ENCODE measurements around the gene BTG2.

BTG2 gene

GRCh38 chr1:203276408-203276807, 28.9 kb upstream of the BTG2 start:
- no peak for DNase-seq (ENCODE audit: low read depth in 4 of 4, low spot score in 1 of 4)

- no peak for DNase-seq (ENCODE audit: low read depth in 4 of 4, low spot score in 1 of 4)
Measured at GRCh38 chr1:203276916-203277545, 28.3 kb upstream of the BTG2 start.

GRCh38 chr1:203278082-203278884, 27.0 kb upstream of the BTG2 start:
- no peak for DNase-seq (ENCODE audit: low read depth in 4 of 4, low spot score in 1 of 4)

- no peak for DNase-seq (ENCODE audit: low read depth in 4 of 4, low spot score in 1 of 4)
Measured at GRCh38 chr1:203278885-203279406, 26.4 kb upstream of the BTG2 start.

- DNase-seq (ENCODE audit: low read depth in 4 of 4, low spot score in 1 of 4), result no peak
Measured at GRCh38 chr1:203280061-203280460, 25.3 kb upstream of the BTG2 start.

GRCh38 chr1:203281033-203281432, 24.3 kb upstream of the BTG2 start:
- DNase-seq (ENCODE audit: low read depth in 4 of 4, low spot score in 1 of 4), result no peak

- no peak for DNase-seq (ENCODE audit: low read depth in 4 of 4, low spot score in 1 of 4)
Measured at GRCh38 chr1:203281851-203282661, 23.3 kb upstream of the BTG2 start.

- no peak for DNase-seq (ENCODE audit: low read depth in 4 of 4, low spot score in 1 of 4)
Measured at GRCh38 chr1:203282720-203283542, 22.4 kb upstream of the BTG2 start.

- no peak for DNase-seq (ENCODE audit: low read depth in 4 of 4, low spot score in 1 of 4)
Measured at GRCh38 chr1:203283597-203283996, 21.7 kb upstream of the BTG2 start.

GRCh38 chr1:203284411-203285123, 20.8 kb upstream of the BTG2 start:
- no peak for DNase-seq (ENCODE audit: low read depth in 4 of 4, low spot score in 1 of 4)

GRCh38 chr1:203286161-203286984, 18.9 kb upstream of the BTG2 start:
- DNase-seq (ENCODE audit: low read depth in 4 of 4, low spot score in 1 of 4), result no peak

- peak in 1 of 4 experiments; percentile 65 for DNase-seq (ENCODE audit: low read depth in 4 of 4, low spot score in 1 of 4)
Measured at GRCh38 chr1:203287109-203287893, 18.0 kb upstream of the BTG2 start.

- no peak for DNase-seq (ENCODE audit: low read depth in 4 of 4, low spot score in 1 of 4)
Measured at GRCh38 chr1:203287898-203288297, 17.4 kb upstream of the BTG2 start.

- DNase-seq (ENCODE audit: low read depth in 4 of 4, low spot score in 1 of 4), result no peak
Measured at GRCh38 chr1:203288400-203288799, 16.9 kb upstream of the BTG2 start.

- peak in 3 of 4 experiments; percentile 58 to 86 (median 76) for DNase-seq (ENCODE audit: low read depth in 4 of 4, low spot score in 1 of 4)
Measured at GRCh38 chr1:203289281-203289981, 15.9 kb upstream of the BTG2 start.

- no peak for DNase-seq (ENCODE audit: low read depth in 4 of 4, low spot score in 1 of 4)
Measured at GRCh38 chr1:203289982-203290260, 15.4 kb upstream of the BTG2 start.

GRCh38 chr1:203290261-203291089, 14.8 kb upstream of the BTG2 start:
- DNase-seq (ENCODE audit: low read depth in 4 of 4, low spot score in 1 of 4), result peak; percentile 87 to 97 (median 94)
